Body of pancreas (tissue), 4 donors: ENCODE measurements around the gene ERI2. TPM values are rescaled to one million over a fixed set of nuclear protein-coding genes. Genes with fewer than 3 reads are reported as not detected.

Experiments used
- ATAC-seq: fragments of 150-250 bp; one replicate; pipeline ENCODE4 v1.9.1; 2016
- DNase-seq, 4 donors: peaks; one replicate each; pipeline ENCODE4 v3.0.0-alpha.2; 2019
- H3K27ac ChIP-seq, 4 donors: fragments of 200-600 bp; sonication (generic); 1 replicate in 3 of 4; 2 replicates in 1 of 4; pipeline versions ENCODE4 v1.5.1 to v1.6.1; 2016 to 2019; ENCODE audit warnings: mild to moderate bottlenecking in 1 of 4, mixed read lengths in 1 of 4, moderate library complexity in 1 of 4
- H3K27me3 ChIP-seq, 2 donors: fragments of 200-600 bp; sonication (generic); one replicate each; pipeline ENCODE4 v1.6.0; 2016; ENCODE audit warnings: mild to moderate bottlenecking in 1 of 2
- H3K36me3 ChIP-seq, 2 donors: fragments of 200-600 bp; sonication (generic); replicated peaks in 1 of 2; 2 replicates each; pipeline ENCODE4 v1.5.1; 2016; ENCODE audit warnings: low read depth in 2 of 2; ENCODE audit not compliant: insufficient read depth in 1 of 2
- H3K4me1 ChIP-seq: fragments of 200-600 bp; sonication (generic); one replicate; pipeline ENCODE4 v1.6.0; 2016
- H3K4me3 ChIP-seq, 2 donors: fragments of 200-600 bp; sonication (generic); 1 replicate in 1 of 2; 2 replicates in 1 of 2; pipeline ENCODE4 v1.5.1; 2016 to 2019
- H3K9me3 ChIP-seq, 3 donors: fragments of 200-600 bp; sonication (generic); 1 replicate in 2 of 3; 2 replicates in 1 of 3; pipeline ENCODE4 v1.5.1; 2016
- POLR2A ChIP-seq, 3 donors: fragments of 450-650 bp; IDR thresholded peaks; one replicate each; pipeline ENCODE4 v1.6.1; 2016; ENCODE audit warnings: antibody characterized with exemption in 3 of 3, mild to moderate bottlenecking in 2 of 3
- WGBS, 2 donors: methylation state at CpG; one replicate each; pipeline ENCODE4 v1.1.5; 2017; 5-methylcytosine and 5-hydroxymethylcytosine counted together
- intact Hi-C: fragments of 100-400 bp; cut with DNase I; formaldehyde crosslinking; loops from one replicate; pipeline ENCODE4 v1.15.1; 2023
- total RNA-seq, 2 donors: library from RNA; depleted of rRNA; stranded (reverse); fragments of >200 nt; gene quantifications; one replicate each; pipeline ENCODE4 v1.1.0, GENCODE V29; 2016
- TF ChIP-seq, protein P1 (sequence below), 7 experiments: fragments of 450-650 bp in 4 of 7; fragments of 200-600 bp in 3 of 7; sonication (generic) in 3 of 7; IDR thresholded peaks; one replicate each; pipeline ENCODE4 v1.5.1; 2016 to 2019; ENCODE audit warnings: antibody characterized with exemption in 7 of 7

Gene ERI2
- total RNA-seq, 2 donors from 2014 or later: 13.2 to 16.3 TPM

DNA sequence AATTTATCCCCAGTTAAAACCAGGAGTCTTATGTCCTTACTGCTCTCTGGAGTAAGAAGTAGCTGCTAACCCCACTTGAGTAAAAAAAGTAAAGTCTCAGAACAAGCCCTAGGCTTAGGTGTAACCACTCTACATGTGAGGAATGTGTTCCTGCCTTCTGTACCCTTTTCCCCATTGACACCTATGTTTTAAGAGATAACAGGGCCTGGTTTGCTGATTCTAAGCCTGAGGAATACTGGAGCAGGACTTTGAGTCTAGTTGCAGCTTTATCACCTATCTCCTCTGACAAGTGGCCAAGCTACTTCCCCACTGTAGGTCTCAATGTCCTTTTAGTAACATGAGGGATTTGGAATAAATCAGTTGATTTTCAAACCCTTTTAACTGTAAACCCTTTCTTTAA is 40.3 kb upstream of the ERI2 start:
- intact Hi-C loops: loop anchor here (5.0 kb wide), 1 partner anchor 241 kb away; no protein-coding TSS in a partner anchor
- ATAC-seq: no peak

DNA sequence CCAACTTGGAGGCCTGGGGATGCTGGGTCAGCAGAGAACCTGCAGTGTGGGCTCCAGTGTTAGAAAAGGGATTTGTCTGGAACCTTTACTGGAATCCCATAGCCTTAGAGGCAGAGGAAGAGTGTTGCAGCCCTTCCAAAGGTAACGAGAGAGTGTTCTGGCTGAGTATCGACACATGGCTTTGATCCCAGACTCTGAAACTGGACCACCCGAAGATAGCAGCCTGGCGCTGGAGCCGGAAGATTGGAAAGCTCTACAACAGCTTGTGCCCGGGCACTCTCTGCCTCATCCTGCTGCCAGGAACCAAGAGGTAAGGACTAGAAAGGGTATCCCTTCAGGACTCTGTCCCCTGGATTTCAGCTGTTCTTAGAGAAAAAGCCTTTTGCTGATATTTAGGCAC is 39.8 kb upstream of the ERI2 start:
- ATAC-seq (no peak), DNase-seq (no peak)
- no peak overlapping the region for H3K4me3 ChIP-seq
- 86 to 88% methylated on average over 5 to 6 of the region's 6 CpGs for WGBS, 2 donors
- no peak overlapping the region for H3K27ac ChIP-seq
- peaks cover 11% of the 10 kb centered on the region for H3K4me1 ChIP-seq
- H3K9me3 ChIP-seq: no peaks in the 10 kb centered on the region
- no peaks in the 10 kb centered on the region for H3K27me3 ChIP-seq
- intact Hi-C loops: loop anchor here (5.0 kb wide), 1 partner anchor 241 kb away; no protein-coding TSS in a partner anchor
- no peaks in the 10 kb centered on the region for H3K36me3 ChIP-seq
- no peak for TF ChIP-seq POLR2A (IDR thresholded peaks at IDR 0.05)
- TF ChIP-seq, protein P1, sequence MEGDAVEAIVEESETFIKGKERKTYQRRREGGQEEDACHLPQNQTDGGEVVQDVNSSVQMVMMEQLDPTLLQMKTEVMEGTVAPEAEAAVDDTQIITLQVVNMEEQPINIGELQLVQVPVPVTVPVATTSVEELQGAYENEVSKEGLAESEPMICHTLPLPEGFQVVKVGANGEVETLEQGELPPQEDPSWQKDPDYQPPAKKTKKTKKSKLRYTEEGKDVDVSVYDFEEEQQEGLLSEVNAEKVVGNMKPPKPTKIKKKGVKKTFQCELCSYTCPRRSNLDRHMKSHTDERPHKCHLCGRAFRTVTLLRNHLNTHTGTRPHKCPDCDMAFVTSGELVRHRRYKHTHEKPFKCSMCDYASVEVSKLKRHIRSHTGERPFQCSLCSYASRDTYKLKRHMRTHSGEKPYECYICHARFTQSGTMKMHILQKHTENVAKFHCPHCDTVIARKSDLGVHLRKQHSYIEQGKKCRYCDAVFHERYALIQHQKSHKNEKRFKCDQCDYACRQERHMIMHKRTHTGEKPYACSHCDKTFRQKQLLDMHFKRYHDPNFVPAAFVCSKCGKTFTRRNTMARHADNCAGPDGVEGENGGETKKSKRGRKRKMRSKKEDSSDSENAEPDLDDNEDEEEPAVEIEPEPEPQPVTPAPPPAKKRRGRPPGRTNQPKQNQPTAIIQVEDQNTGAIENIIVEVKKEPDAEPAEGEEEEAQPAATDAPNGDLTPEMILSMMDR (IDR thresholded peaks at IDR 0.05): no peak

More for the DNA sequence above, 40.3 kb upstream of the ERI2 start:
- no peaks in the 10 kb centered on the region for H3K27me3 ChIP-seq
- no peak for DNase-seq
- TF ChIP-seq, protein P1 (IDR thresholded peaks at IDR 0.05): no peak
- no peak for TF ChIP-seq POLR2A (IDR thresholded peaks at IDR 0.05)
- no peak overlapping the region for H3K27ac ChIP-seq
- H3K4me3 ChIP-seq: no peak overlapping the region
- no peaks in the 10 kb centered on the region for H3K36me3 ChIP-seq
- H3K9me3 ChIP-seq: no peaks in the 10 kb centered on the region
- H3K4me1 ChIP-seq: peaks cover 16% of the 10 kb centered on the region

DNA sequence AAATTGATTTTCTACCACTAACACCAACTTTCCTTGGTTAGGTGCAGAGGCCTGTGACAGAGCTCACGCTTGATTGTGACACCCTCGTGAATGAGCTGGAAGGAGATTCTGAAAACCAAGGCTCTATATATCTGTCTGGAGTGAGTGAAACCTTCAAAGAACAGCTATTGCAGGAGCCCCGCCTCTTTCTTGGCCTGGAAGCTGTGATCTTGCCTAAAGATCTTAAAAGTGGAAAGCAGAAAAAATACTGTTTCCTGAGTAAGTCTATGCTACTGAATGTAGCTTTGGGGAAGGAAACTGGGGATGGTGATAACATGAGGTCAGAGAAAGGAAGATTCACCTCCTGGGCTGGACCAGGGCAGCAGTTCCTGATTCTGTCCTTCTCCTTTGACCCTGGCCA is 38.3 kb upstream of the ERI2 start:
- WGBS, 2 donors: 71 to 87% methylated on average over 3 of the region's 3 CpGs
- H3K27ac ChIP-seq: no peak overlapping the region
- no peak for DNase-seq
- TF ChIP-seq, protein P1 (IDR thresholded peaks at IDR 0.05): no peak
- no peak for TF ChIP-seq POLR2A (IDR thresholded peaks at IDR 0.05)
- H3K9me3 ChIP-seq: no peaks in the 10 kb centered on the region
- no peaks in the 10 kb centered on the region for H3K27me3 ChIP-seq
- H3K36me3 ChIP-seq: no peaks in the 10 kb centered on the region
- no peak overlapping the region for H3K4me3 ChIP-seq
- no peaks in the 10 kb centered on the region for H3K4me1 ChIP-seq
- no peak for ATAC-seq
- intact Hi-C loops: no loop called here

DNA sequence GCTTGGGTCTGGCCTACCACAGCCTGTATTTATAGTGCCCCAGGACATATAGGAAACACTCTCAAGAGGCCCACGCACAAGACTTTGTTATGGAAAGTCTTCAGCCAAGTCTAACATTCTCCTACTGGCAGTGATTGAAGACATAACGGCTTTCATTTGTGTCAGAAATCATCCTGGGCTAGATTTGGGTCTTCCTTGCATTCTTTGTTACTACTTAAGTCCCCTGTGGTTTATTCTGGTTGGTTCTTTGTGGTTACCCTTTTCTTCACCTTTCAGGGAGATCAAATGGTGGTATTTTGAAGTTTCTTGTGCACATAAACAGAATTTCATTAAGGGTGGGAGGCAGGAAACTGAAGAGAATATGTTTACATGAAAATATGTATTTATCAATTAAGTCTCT is 37.8 kb upstream of the ERI2 start:
- Histone ChIP-seq H3K36me3 (no peaks in the 10 kb centered on the region), H3K4me1 (no peaks in the 10 kb centered on the region), H3K27ac (no peak overlapping the region), H3K4me3 (no peak overlapping the region), H3K27me3 (no peaks in the 10 kb centered on the region), H3K9me3 (no peaks in the 10 kb centered on the region)
- no peak for ATAC-seq
- DNase-seq: no peak
- intact Hi-C loops: no loop called here
- TF ChIP-seq, protein P1 (IDR thresholded peaks at IDR 0.05): no peak
- no peak for TF ChIP-seq POLR2A (IDR thresholded peaks at IDR 0.05)
- WGBS, 2 donors: 87 to 93% methylated on average over 2 of the region's 2 CpGs

DNA sequence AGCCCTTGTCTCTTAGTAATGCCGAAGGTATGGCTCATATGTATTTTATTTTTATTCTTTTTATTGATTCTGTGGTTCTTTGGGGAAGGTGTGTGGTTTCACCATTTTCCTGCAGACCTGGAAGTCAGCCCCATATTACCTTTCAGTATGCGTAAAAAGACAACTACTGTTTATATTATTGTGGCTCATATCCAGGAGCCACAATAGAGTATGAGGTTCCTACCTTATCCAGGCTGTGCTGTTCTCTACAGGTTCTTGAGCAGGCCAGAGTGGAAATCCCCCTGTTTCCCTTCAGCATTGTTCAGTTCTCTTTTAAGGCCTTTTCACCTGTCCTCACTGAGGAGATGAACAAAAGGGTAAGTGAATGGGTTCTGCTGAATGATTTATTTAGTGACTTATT is 33.2 kb upstream of the ERI2 start:
- DNase-seq (no peak), ATAC-seq (no peak)
- no peak for TF ChIP-seq POLR2A (IDR thresholded peaks at IDR 0.05)
- TF ChIP-seq, protein P1 (IDR thresholded peaks at IDR 0.05): no peak
- WGBS, 2 donors: 93 to 97% methylated on average over 2 of the region's 2 CpGs
- Histone ChIP-seq H3K36me3 (no peaks in the 10 kb centered on the region), H3K9me3 (no peaks in the 10 kb centered on the region), H3K4me3 (no peak overlapping the region), H3K27ac (no peak overlapping the region), H3K4me1 (no peaks in the 10 kb centered on the region), H3K27me3 (no peaks in the 10 kb centered on the region)
- intact Hi-C loops: no loop called here
